CD4-positive, CD25-positive, alpha-beta regulatory T cell (primary cell): ENCODE data around the gene RFX2. TPM values are rescaled to one million over a fixed set of nuclear protein-coding genes. Genes with fewer than 3 reads are reported as not detected.

Source experiments
- ATAC-seq, 2 donors: fragments of 150-1000 bp; cut with Tn5 transposase; one replicate each; pipeline ENCODE4 v1.10.0; 2021; ENCODE audit warnings: low read depth in 2 of 2, moderate number of reproducible peaks in 2 of 2, moderate library complexity in 1 of 2
- DNase-seq, 3 donors: peaks; one replicate each; pipeline versions ENCODE4 v3.0.0 to v3.0.0-alpha.2; 2012 to 2022; ENCODE audit warnings: mixed read lengths in 1 of 3
- H3K27ac ChIP-seq: one replicate; pipeline ENCODE4 v1.7.0; 2013; ENCODE audit warnings: mild to moderate bottlenecking, low read length; ENCODE audit not compliant: insufficient read depth, poor library complexity, severe bottlenecking
- H3K27me3 ChIP-seq: one replicate; pipeline ENCODE4 v1.7.0; 2013; ENCODE audit warnings: low read length; ENCODE audit not compliant: control insufficient read depth, insufficient read depth
- H3K36me3 ChIP-seq: one replicate; pipeline ENCODE4 v1.7.0; 2013; ENCODE audit warnings: mild to moderate bottlenecking, low read length, moderate library complexity; ENCODE audit not compliant: control insufficient read depth, insufficient read depth
- H3K4me1 ChIP-seq: 2 replicates; pipeline ENCODE4 v1.7.0; 2013; ENCODE audit warnings: mild to moderate bottlenecking, low read length; ENCODE audit not compliant: insufficient read depth, control insufficient read depth, poor library complexity, severe bottlenecking
- H3K4me3 ChIP-seq: one replicate; pipeline ENCODE4 v1.7.0; 2013; ENCODE audit warnings: low read depth, mild to moderate bottlenecking, low read length, moderate library complexity
- H3K9me3 ChIP-seq, 2 experiments: 1 replicate in 1 of 2; 2 replicates in 1 of 2; pipeline ENCODE4 v1.7.0; 2013; ENCODE audit warnings: low read length in 2 of 2, mild to moderate bottlenecking in 1 of 2, moderate library complexity in 1 of 2; ENCODE audit not compliant: control insufficient read depth in 2 of 2
- H3K27ac Mint-ChIP-seq, 3 donors: one replicate each; pipeline ENCODE4 v1.8.0; 2020 to 2022; ENCODE audit warnings: mild to moderate bottlenecking in 3 of 3, mixed read lengths in 3 of 3, moderate library complexity in 2 of 3
- H3K27me3 Mint-ChIP-seq: one replicate; pipeline ENCODE4 v1.8.0; 2022; ENCODE audit warnings: mild to moderate bottlenecking, mixed read lengths
- H3K36me3 Mint-ChIP-seq: one replicate; pipeline ENCODE4 v1.8.0; 2020; ENCODE audit warnings: mixed read lengths
- H3K4me1 Mint-ChIP-seq, 4 donors: one replicate each; pipeline ENCODE4 v1.8.0; 2020 to 2022; ENCODE audit warnings: mixed read lengths in 4 of 4, mild to moderate bottlenecking in 1 of 4
- H3K4me3 Mint-ChIP-seq, 4 donors: one replicate each; pipeline ENCODE4 v1.8.0; 2020 to 2022; ENCODE audit warnings: mild to moderate bottlenecking in 4 of 4, mixed read lengths in 4 of 4, moderate library complexity in 3 of 4
- H3K9me3 Mint-ChIP-seq, 7 donors: one replicate each; pipeline ENCODE4 v1.8.0; 2020 to 2022; ENCODE audit warnings: mixed read lengths in 7 of 7, mild to moderate bottlenecking in 3 of 7, moderate library complexity in 2 of 7
- polyA plus RNA-seq, 4 donors: library from polyadenylated mRNA; unstranded; fragments of 300-500 nt; fragmentation: Illumina TruSeq; gene quantifications; one replicate each; pipeline ENCODE4 v1.2.3, GENCODE V29; 2021
- total RNA-seq: library from RNA; stranded (reverse); gene quantifications from one replicate; pipeline ENCODE4 v1.2.3, GENCODE V29; 2022

RFX2 gene
- total and polyA plus RNA-seq, 5 donors from 2014 or later, result 1.3 to 3.3 (median 2.3) TPM

DNA sequence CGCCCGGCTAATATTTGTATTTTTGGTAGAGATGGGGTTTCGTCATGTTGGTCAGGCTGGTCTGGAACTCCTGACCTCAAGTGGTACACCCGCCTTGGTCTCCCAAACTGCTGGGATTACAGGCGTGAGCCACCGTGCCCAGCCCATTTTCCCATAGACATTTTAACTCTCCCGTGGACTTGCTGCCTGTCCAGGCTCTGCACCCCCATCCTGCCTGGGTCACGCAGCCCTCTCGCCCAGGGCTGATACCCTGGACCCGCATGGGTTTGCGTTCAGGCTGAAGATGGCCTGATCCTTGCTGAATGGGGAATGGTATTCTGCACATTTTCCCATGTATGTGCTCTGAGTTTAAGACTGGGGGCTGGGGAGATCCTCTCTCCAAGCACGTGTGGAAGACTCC lies 86.4 kb downstream of the RFX2 start:
- no peaks in the 10 kb centered on the region for H3K27me3 ChIP-seq
- no peak for ATAC-seq
- H3K9me3 ChIP-seq, result no peaks in the 10 kb centered on the region
- no peak overlapping the region for H3K4me3 ChIP-seq
- peak overlapping the region in 1 of 3 donors; percentile 17 for H3K27ac Mint-ChIP-seq
- H3K27me3 Mint-ChIP-seq, result no peaks in the 10 kb centered on the region
- peaks cover 0 to 20% (median 9%) of the 10 kb centered on the region in 4 donors for H3K4me1 Mint-ChIP-seq
- no peak overlapping the region for H3K27ac ChIP-seq
- H3K4me3 Mint-ChIP-seq, result no peak overlapping the region
- H3K36me3 Mint-ChIP-seq, result peaks cover 6% of the 10 kb centered on the region
- DNase-seq, result no peak
- no peaks in the 10 kb centered on the region for H3K36me3 ChIP-seq
- H3K9me3 Mint-ChIP-seq, result no peaks in the 10 kb centered on the region
- H3K4me1 ChIP-seq, result no peaks in the 10 kb centered on the region

DNA sequence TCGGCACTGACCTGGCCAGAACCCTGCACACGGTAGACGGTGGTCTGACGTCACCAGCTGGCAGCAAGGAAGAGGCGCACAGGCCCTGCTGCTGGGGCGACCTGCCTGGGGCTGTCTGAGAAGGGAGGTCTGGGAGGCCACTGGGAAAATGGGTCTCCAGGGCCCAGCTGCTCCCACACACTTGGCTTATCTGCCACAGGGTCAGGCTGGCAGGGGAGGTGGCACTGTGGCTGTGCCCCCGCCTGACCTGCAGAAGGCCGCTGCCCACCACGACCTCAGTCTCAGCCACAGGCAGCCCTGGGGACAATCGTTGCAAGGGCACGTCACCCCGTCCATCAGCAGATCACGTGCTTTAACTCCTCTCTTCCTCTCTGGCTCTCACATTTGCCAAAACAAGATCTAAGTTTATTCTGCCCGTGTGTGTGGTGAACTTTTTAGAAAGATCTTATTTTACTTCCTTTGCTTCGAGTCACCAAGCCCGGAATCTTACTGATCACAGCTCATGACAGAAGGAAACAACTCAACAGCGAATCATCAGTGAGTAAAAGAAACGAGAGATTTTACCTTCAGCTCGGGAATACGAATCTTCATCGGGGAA lies 87.1 kb downstream of the RFX2 start:
- Mint-ChIP-seq H3K4me3 (no peak overlapping the region), H3K4me1 (peaks cover 0 to 20% (median 9%) of the 10 kb centered on the region in 4 donors), H3K27me3 (no peaks in the 10 kb centered on the region), H3K27ac (peak overlapping the region in 2 of 3 donors; percentile 38 to 52), H3K9me3 (no peaks in the 10 kb centered on the region), H3K36me3 (peaks cover 6% of the 10 kb centered on the region)
- Histone ChIP-seq H3K4me3 (no peak overlapping the region), H3K9me3 (no peaks in the 10 kb centered on the region), H3K36me3 (no peaks in the 10 kb centered on the region), H3K27me3 (no peaks in the 10 kb centered on the region), H3K4me1 (no peaks in the 10 kb centered on the region), H3K27ac (no peak overlapping the region)
- ATAC-seq, result no peak
- no peak for DNase-seq

DNA sequence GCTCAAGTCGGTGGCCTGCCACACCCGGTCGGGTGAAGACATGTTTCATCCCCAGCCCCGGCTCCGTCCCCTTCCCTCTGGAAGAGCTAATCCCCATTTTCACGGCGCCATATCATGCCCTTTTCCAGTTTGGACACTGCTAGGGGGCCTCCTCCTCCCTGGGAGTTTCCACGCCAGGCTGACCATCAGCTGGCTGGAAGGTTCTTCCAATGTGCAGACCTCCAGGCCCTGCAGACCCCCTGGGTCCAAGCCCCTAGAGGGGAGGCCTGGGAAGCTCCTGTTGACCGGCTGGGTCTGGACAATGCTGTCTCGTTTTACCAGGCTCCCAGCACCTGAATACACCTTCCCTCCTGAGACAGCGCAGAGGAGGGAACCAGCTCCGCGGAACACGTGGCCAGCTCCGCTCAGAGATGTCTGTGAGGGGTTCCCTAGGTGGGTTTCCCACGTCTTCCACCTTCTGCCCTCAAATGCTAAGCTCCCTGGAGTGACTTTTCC lies 87.7 kb downstream of the RFX2 start:
- DNase-seq (no peak), ATAC-seq (no peak)
- Histone ChIP-seq H3K36me3 (no peaks in the 10 kb centered on the region), H3K27me3 (no peaks in the 10 kb centered on the region), H3K4me1 (no peaks in the 10 kb centered on the region), H3K9me3 (no peaks in the 10 kb centered on the region), H3K4me3 (no peak overlapping the region), H3K27ac (no peak overlapping the region)
- Mint-ChIP-seq H3K4me1 (peaks cover 0 to 20% (median 9%) of the 10 kb centered on the region in 4 donors), H3K27me3 (no peaks in the 10 kb centered on the region), H3K36me3 (peaks cover 6% of the 10 kb centered on the region), H3K4me3 (no peak overlapping the region), H3K9me3 (no peaks in the 10 kb centered on the region), H3K27ac (no peak overlapping the region)

DNA sequence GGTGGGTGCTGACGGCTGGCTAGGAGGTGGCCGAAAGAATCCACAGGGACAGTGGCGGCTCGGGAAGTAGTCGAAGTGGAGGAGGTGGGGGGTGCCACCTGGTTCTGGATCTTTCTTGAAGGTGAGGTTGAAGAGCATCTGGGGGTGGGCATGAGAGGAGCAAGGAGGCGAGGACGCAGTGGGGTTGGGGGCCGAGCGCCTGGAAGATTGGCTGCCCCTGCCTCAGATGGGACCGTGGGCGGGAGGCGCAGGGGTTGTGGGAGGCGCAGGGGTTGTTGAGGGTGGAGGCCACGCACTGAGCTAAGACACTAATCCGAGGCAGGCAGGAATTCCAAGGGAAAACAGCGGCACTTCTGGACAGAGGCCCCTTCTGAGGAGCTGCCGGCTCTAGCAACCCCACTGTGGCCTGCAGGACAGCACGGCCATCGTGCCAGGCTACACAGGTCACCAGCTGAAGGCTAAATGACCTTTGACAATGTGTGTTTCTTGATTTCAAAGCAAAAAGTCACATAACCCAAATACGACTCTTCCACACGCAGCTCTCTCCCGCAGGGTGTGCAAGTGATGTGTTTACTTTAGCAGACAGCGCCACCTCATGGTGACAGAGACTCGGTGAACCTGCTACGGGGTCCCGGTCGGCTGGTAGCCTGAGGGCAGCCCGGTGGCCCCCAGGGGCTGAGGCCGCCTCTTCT lies 88.3 kb downstream of the RFX2 start:
- peak; percentile 90 to 91 for ATAC-seq
- no peak overlapping the region for H3K4me3 ChIP-seq
- H3K9me3 Mint-ChIP-seq, result no peaks in the 10 kb centered on the region
- DNase-seq, result peak; percentile 65 to 88 (median 78)
- H3K9me3 ChIP-seq, result no peaks in the 10 kb centered on the region
- H3K27ac ChIP-seq, result no peak overlapping the region
- H3K27me3 ChIP-seq, result no peaks in the 10 kb centered on the region
- H3K27ac Mint-ChIP-seq, result no peak overlapping the region
- H3K4me1 Mint-ChIP-seq, result peaks cover 0 to 20% (median 9%) of the 10 kb centered on the region in 4 donors
- no peaks in the 10 kb centered on the region for H3K27me3 Mint-ChIP-seq
- no peak overlapping the region for H3K4me3 Mint-ChIP-seq
- no peaks in the 10 kb centered on the region for H3K4me1 ChIP-seq
- no peaks in the 10 kb centered on the region for H3K36me3 ChIP-seq
- H3K36me3 Mint-ChIP-seq, result peaks cover 5% of the 10 kb centered on the region

DNA sequence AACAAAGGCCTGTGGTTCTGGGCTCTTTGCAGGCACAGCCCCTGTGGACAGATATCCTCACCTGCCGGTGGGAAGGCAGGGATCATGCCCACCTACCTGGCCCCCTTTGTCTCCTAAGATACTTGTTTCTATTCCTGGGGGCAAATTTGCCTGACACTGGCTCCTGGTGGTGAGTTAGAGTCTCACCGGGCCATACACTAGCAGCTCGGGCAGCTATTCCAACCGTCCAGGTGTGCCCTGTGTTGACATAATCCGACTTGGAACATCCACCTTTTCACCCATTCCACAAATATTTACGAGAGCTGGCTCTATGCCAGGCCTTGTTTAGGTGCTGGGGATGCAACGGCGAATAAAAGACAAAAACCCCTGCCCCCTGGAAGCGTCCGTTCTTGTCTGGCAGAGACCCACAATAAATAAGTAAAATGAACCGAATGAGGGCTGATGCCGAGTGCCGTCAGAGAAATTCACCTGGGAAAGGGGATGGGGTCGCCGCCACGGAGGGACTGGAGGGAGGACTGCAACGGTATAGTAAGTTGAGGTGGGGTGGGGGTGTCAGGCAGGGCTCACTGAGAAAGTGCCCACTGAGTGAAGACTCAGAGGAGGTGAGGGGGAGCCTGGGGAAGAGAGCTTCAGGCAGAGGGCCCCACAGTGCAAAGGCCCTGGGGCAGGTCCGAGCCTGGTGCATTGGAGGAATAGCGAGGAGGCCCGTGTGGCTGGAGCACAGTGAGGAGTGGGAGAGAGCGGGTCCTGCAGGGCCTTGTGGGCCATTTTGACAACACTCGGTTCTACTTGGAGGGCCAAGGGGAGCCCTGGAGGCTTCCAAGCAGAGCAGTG lies 89.1 kb downstream of the RFX2 start:
- Histone ChIP-seq H3K27me3 (no peaks in the 10 kb centered on the region), H3K27ac (no peak overlapping the region), H3K9me3 (no peaks in the 10 kb centered on the region), H3K36me3 (no peaks in the 10 kb centered on the region), H3K4me1 (no peaks in the 10 kb centered on the region), H3K4me3 (no peak overlapping the region)
- DNase-seq (no peak), ATAC-seq (no peak)
- Mint-ChIP-seq H3K27ac (peak overlapping the region in 1 of 3 donors; percentile 31), H3K27me3 (no peaks in the 10 kb centered on the region), H3K4me3 (no peak overlapping the region), H3K4me1 (peaks cover 0 to 20% (median 9%) of the 10 kb centered on the region in 4 donors), H3K36me3 (peaks cover 3% of the 10 kb centered on the region), H3K9me3 (no peaks in the 10 kb centered on the region)

DNA sequence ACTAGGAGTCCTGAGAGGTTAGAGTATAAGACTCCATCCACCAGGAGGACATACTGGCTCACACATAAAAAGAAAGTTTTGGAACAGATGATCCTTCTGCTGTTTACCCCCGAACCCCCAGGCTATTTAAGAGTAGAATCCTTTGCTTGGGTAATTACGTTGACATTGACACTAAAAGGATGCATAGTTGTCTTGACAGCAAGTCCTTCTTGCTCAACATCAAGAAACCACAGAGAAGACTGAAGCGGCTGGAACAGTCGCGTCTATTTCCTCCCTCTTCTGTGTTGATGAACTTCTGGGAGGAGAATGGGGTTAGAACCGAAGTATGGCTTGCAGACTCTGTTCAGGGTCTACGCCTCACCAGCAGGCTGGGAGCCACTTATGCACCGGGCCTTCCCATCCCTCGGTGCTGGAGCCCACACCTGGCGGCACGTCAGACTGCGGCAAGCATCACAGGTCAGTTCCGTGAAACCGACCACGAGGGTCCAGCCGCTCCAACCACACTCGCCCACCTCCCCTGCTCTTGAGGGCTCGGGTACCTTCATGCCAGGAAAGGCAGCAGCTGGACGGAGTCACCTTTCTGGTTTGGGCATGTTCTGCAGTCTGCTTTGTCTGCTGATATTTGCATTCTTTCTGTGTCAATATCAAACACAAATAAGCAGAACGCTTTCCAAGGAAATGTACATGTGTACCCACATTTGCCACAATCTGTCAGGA lies 90.0 kb downstream of the RFX2 start:
- Mint-ChIP-seq H3K27me3 (no peaks in the 10 kb centered on the region), H3K4me3 (no peak overlapping the region), H3K36me3 (peaks cover 3% of the 10 kb centered on the region), H3K4me1 (peaks cover 0 to 20% (median 9%) of the 10 kb centered on the region in 4 donors), H3K27ac (no peak overlapping the region), H3K9me3 (no peaks in the 10 kb centered on the region)
- H3K9me3 ChIP-seq, result no peaks in the 10 kb centered on the region
- H3K27me3 ChIP-seq, result no peaks in the 10 kb centered on the region
- H3K27ac ChIP-seq, result no peak overlapping the region
- DNase-seq (peak in 1 of 3 donors; percentile 21), ATAC-seq (no peak)
- no peaks in the 10 kb centered on the region for H3K4me1 ChIP-seq
- no peak overlapping the region for H3K4me3 ChIP-seq
- H3K36me3 ChIP-seq, result no peaks in the 10 kb centered on the region

DNA sequence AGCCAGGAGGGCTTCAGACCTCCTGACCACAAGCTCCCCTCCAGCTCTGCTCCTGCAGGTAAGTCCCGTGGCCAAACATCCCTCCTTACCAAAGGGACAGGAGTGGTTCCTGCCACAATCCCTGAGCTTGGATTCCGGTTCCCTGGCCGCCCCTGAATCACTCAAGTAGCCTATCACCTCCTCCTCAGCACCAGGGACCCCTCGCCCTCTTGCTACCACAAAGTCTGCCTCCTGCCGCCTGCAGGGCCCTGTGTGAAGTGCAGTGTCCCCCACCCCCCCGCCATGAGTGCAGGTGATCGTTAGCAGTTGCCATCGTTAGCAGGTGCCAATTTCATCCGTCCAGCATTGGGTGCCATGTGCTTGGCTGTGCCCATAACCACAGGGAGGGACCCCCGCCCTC lies 91.5 kb downstream of the RFX2 start:
- H3K27ac Mint-ChIP-seq, result no peak overlapping the region
- Histone ChIP-seq H3K4me3 (no peak overlapping the region), H3K27ac (no peak overlapping the region), H3K9me3 (no peaks in the 10 kb centered on the region), H3K4me1 (no peaks in the 10 kb centered on the region), H3K27me3 (no peaks in the 10 kb centered on the region), H3K36me3 (no peaks in the 10 kb centered on the region)
- no peaks in the 10 kb centered on the region for H3K9me3 Mint-ChIP-seq
- no peaks in the 10 kb centered on the region for H3K36me3 Mint-ChIP-seq
- peak in 1 of 3 donors; percentile 32 for DNase-seq
- ATAC-seq, result no peak
- no peak overlapping the region for H3K4me3 Mint-ChIP-seq
- H3K4me1 Mint-ChIP-seq, result peaks cover 0 to 20% (median 9%) of the 10 kb centered on the region in 4 donors
- H3K27me3 Mint-ChIP-seq, result peaks cover 4% of the 10 kb centered on the region
